ENCODE data around the gene TCF7L1. TPM values are rescaled to one million over a fixed set of nuclear protein-coding genes. Genes with fewer than 3 reads are reported as not detected.

TCF7L1 gene
- total and polyA plus RNA-seq, 9 of the 15 experiments (the other 6 are each of a cell fraction or from before 2014, with no cell fraction given) = 0.03 to 0.11 (median 0.07) TPM; not detected in 5

- Histone ChIP-seq H3K36me3 (ENCODE audit: control insufficient read depth, insufficient read depth, low read length) (no peaks in the 10 kb centered on the region), H2AFZ (ENCODE audit: low read depth, low read length) (no peak overlapping the region), H3K9ac (ENCODE audit: insufficient read depth in 1 of 2, low read depth in 2 of 2, low read length in 2 of 2) (no peak overlapping the region), H3K27ac (ENCODE audit: extremely low read depth, low read depth, low read length) (no peak overlapping the region), H3K4me2 (ENCODE audit: insufficient read depth, low read length) (no peak overlapping the region), H3K9me1 (ENCODE audit: control insufficient read depth, insufficient read depth, low read length) (no peaks in the 10 kb centered on the region), H3K79me2 (ENCODE audit: control insufficient read depth, insufficient read depth, low read length) (no peaks in the 10 kb centered on the region), H4K20me1 (replicated peaks; ENCODE audit: control insufficient read depth, insufficient read depth, low read length) (no peaks in the 10 kb centered on the region), H3K4me1 (replicated peaks in 1 of 2; ENCODE audit: control insufficient read depth in 2 of 2, insufficient read depth in 2 of 2, low read length in 2 of 2) (no peaks in the 10 kb centered on the region), H3K9me3 (replicated peaks; ENCODE audit: control insufficient read depth, insufficient read depth, low read depth, low read length) (no peaks in the 10 kb centered on the region), H3K27me3 (ENCODE audit: control insufficient read depth in 2 of 2, insufficient read depth in 2 of 2, low read length in 2 of 2) (peaks cover 6 to 10% of the 10 kb centered on the region in 2 experiments; a peak in 3 of 5 replicates), H3K4me3 (no peak overlapping the region)
- BruUV-seq (replicated peaks) = no TSS peak
- WGBS (ENCODE audit: insufficient coverage, low coverage, missing lambda C conversion rate) = 0% methylated on average over 8 of the region's 8 CpGs
- in situ Hi-C loops (cut with MboI) = no loop called here
- ATAC-seq = no peak
- CTCF ChIA-PET (ENCODE audit: low intra/inter-chr PET ratio) = no interaction called here
- POLR2A ChIA-PET = no interaction called here
- intact Hi-C loops (cut with micrococcal nuclease) = no loop called here
- FAIRE-seq = no peak
- DNase-seq (ENCODE audit: extremely low read depth in 1 of 4, low spot score in 3 of 4) = no peak
- TF ChIP-seq TCFL5 (CRISPR knock-in tag; conservative IDR thresholded peaks at IDR 0.05) (no peak), NFIC (IDR thresholded peaks at IDR 0.05) (peak; percentile 68)
Observed at GRCh38 chr2:85106489-85107180, 26.6 kb upstream of the TCF7L1 start.

- no peak overlapping the region for H3K4me3 ChIP-seq
- no TSS peak for BruUV-seq (replicated peaks)
- intact Hi-C loops (cut with micrococcal nuclease) (no loop called here), in situ Hi-C loops (cut with MboI) (no loop called here)
- 0% methylated on average over 3 of the region's 3 CpGs for WGBS (ENCODE audit: insufficient coverage, low coverage, missing lambda C conversion rate)
- ATAC-seq = no peak
- no peaks in the 10 kb centered on the region for H3K9me3 ChIP-seq (replicated peaks; ENCODE audit: control insufficient read depth, insufficient read depth, low read depth, low read length)
- no peaks in the 10 kb centered on the region for H4K20me1 ChIP-seq (replicated peaks; ENCODE audit: control insufficient read depth, insufficient read depth, low read length)
- H3K27ac ChIP-seq (ENCODE audit: extremely low read depth, low read depth, low read length) = no peak overlapping the region
- H2AFZ ChIP-seq (ENCODE audit: low read depth, low read length) = no peak overlapping the region
- H3K4me1 ChIP-seq (replicated peaks in 1 of 2; ENCODE audit: control insufficient read depth in 2 of 2, insufficient read depth in 2 of 2, low read length in 2 of 2) = no peaks in the 10 kb centered on the region
- POLR2A ChIA-PET = no interaction called here
- CTCF ChIA-PET (ENCODE audit: low intra/inter-chr PET ratio) = no interaction called here
- TF ChIP-seq ZNF354B (CRISPR knock-in tag; IDR thresholded peaks at IDR 0.05) = no peak
- H3K4me2 ChIP-seq (ENCODE audit: insufficient read depth, low read length) = no peak overlapping the region
- no peak for DNase-seq (ENCODE audit: extremely low read depth in 1 of 4, low spot score in 3 of 4)
- H3K79me2 ChIP-seq (ENCODE audit: control insufficient read depth, insufficient read depth, low read length) = no peaks in the 10 kb centered on the region
- H3K36me3 ChIP-seq (ENCODE audit: control insufficient read depth, insufficient read depth, low read length) = no peaks in the 10 kb centered on the region
- H3K9me1 ChIP-seq (ENCODE audit: control insufficient read depth, insufficient read depth, low read length) = no peaks in the 10 kb centered on the region
- H3K9ac ChIP-seq (ENCODE audit: insufficient read depth in 1 of 2, low read depth in 2 of 2, low read length in 2 of 2) = no peak overlapping the region
- FAIRE-seq = no peak
- H3K27me3 ChIP-seq (ENCODE audit: control insufficient read depth in 2 of 2, insufficient read depth in 2 of 2, low read length in 2 of 2) = peaks cover 5 to 6% of the 10 kb centered on the region in 2 experiments; a peak in 2 of 5 replicates
Observed at GRCh38 chr2:85110991-85111560, 22.1 kb upstream of the TCF7L1 start.

All from K562 (cell line).